WI38 (cell line): ENCODE measurements around the gene SYNGAP1.

Experiments
- H3K4me3 ChIP-seq: 2 replicates; pipeline ENCODE4 v1.5.1; 2011; ENCODE audit warnings: low read depth, mild to moderate bottlenecking, control low read depth, low read length
- CTCF ChIP-seq: IDR thresholded peaks from 2 replicates; pipeline ENCODE4 v1.5.1; 2012; ENCODE audit warnings: low read depth, mild to moderate bottlenecking, control low read depth, low read length

SYNGAP1 gene

GRCh38 chr6:33406126-33406525 is 13.7 kb upstream of the SYNGAP1 start:
- TF ChIP-seq CTCF = no peak
- no peak overlapping the region for H3K4me3 ChIP-seq

GRCh38 chr6:33407132-33407718 is 12.6 kb upstream of the SYNGAP1 start:
- no peak for TF ChIP-seq CTCF
- no peak overlapping the region for H3K4me3 ChIP-seq

GRCh38 chr6:33410050-33410710 is 9.7 kb upstream of the SYNGAP1 start:
- TF ChIP-seq CTCF = no peak
- peak overlapping the region; percentile 83 for H3K4me3 ChIP-seq

DNA sequence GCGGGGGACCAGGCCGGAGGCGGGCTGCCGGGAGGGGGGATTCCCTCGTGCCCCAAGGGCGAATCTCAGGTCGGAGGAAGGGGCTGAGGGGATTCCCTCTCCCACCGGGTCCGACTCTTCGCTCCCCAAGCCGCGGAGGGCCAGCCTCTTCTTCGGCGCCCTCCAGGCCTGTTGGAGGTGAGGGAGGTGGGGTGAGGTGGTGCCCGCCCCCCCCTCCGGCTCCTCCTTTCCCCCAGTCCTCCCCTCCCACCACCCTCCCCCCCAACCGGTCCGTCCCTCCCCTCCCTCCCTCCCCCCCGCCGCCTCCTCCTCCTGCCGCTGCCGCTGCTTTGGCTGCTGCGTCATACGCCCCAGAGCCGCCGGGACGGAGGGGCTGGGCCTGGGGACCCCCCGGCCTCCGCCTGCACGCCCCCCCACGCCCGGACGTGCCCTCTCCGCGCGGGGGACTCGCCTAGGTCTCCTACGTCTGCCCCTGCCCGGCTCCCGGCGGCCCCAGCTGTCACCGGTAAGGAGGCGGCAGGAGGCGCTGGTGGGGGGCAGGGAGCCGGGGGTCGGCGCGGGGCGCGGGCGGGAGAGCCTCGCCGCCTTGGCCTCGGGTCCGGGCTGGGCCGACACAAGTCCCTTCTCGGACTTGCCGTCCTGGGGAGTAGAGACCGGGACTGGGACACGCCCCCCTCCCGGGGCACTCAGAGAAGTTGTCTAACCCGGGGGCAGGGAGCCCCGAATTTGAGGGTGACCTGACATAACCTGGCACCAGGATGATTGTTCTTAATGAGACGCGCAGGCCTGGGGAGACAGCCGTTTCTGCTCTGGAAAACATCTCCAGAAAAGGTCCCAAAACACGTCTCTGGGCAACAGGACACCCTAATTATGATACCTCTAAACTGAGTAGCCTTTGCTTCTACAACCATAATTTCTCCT is 8.9 kb upstream of the SYNGAP1 start, which contains the start of gene PHF1:
Gene PHF1 (plus strand): TSS at position 304 of the 921 bp plus-strand sequence. CDS start 1,250 bp downstream, outside the sequence.
- no peak for TF ChIP-seq CTCF
- peak within 1 kb of the TSS; percentile 83 for H3K4me3 ChIP-seq

DNA sequence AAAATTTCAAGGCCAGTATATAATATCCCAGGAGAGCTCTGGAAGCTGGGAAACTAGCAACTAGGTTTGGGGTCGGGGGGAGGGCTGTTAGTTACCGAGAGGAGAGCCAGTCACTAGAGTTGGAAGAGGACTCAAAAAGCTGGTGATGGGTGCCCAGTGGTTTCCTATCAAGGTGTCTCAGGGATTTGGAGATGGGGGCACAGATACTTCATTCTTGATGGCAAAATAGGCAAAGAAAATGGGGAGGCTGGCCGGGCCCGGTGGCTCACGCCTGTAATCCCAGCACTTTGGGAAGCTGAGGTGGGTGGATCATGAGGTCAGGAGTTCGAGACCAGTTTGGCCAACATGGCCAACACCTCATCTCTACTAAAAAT is 8.2 kb upstream of the SYNGAP1 start:
- peak overlapping the region; percentile 83 for H3K4me3 ChIP-seq
- no peak for TF ChIP-seq CTCF

- H3K4me3 ChIP-seq = peak overlapping the region; percentile 83
- no peak for TF ChIP-seq CTCF
Measured at GRCh38 chr6:33412140-33413009, 7.5 kb upstream of the SYNGAP1 start.
